Heart right ventricle (tissue), 16 donors: ENCODE measurements around the gene ARPC5. TPM values are rescaled to one million over a fixed set of nuclear protein-coding genes. Genes with fewer than 3 reads are reported as not detected.

Experiments
- ATAC-seq, 8 donors: fragments of 200-7000 bp; cut with Tn5 transposase; one replicate each; pipeline ENCODE4 v1.9.1; 2020; ENCODE audit warnings: mild to moderate bottlenecking in 8 of 8, moderate library complexity in 8 of 8, moderate number of reproducible peaks in 1 of 8
- DNase-seq, 2 donors: peaks; one replicate each; pipeline ENCODE4 v3.0.0-alpha.2; 2020
- H3K27ac ChIP-seq, 10 donors: fragments of 200-600 bp; sonication (generic) in 2 of 10; one replicate each; pipeline versions ENCODE4 v1.5.0 to v1.8.0; 2020 to 2022; ENCODE audit warnings: mild to moderate bottlenecking in 3 of 10
- H3K27me3 ChIP-seq, 7 donors: fragments of 200-600 bp; one replicate each; pipeline ENCODE4 v1.8.0; 2021 to 2022; ENCODE audit warnings: mild to moderate bottlenecking in 2 of 7
- H3K36me3 ChIP-seq, 9 donors: fragments of 200-600 bp; sonication (generic) in 1 of 9; one replicate each; pipeline versions ENCODE4 v1.5.0 to v1.8.0; 2020 to 2022; ENCODE audit warnings: mild to moderate bottlenecking in 2 of 9
- H3K4me1 ChIP-seq, 9 donors: fragments of 200-600 bp; sonication (generic) in 1 of 9; one replicate each; pipeline versions ENCODE4 v1.5.0 to v1.8.0; 2020 to 2022; ENCODE audit warnings: mild to moderate bottlenecking in 4 of 9
- H3K4me3 ChIP-seq, 10 donors: fragments of 200-600 bp; sonication (generic) in 2 of 10; one replicate each; pipeline versions ENCODE4 v1.5.0 to v1.8.0; 2020 to 2022; ENCODE audit warnings: mild to moderate bottlenecking in 7 of 10, moderate library complexity in 2 of 10
- H3K9me3 ChIP-seq, 11 donors: fragments of 200-600 bp in 10 of 11; sonication (generic) in 2 of 11; one replicate each; pipeline versions ENCODE4 v1.5.0 to v1.8.0; 2013 to 2022; ENCODE audit warnings: mild to moderate bottlenecking in 2 of 11, control low read depth in 1 of 11, moderate library complexity in 1 of 11
- WGBS, 2 donors: extraction: QIAGEN DNeasy Blood & Tissue Kit; methylation state at CpG; one replicate each; pipeline ENCODE4 v1.1.7; 2013; ENCODE audit warnings: inconsistent platforms in 1 of 2; 5-methylcytosine and 5-hydroxymethylcytosine counted together
- intact Hi-C, 10 donors: fragments of 100-400 bp; cut with DNase I; formaldehyde crosslinking; loops; one replicate each; pipeline versions ENCODE4 v1.11.1 to v1.14.2; 2022
- polyA plus RNA-seq, 2 donors: library from polyadenylated mRNA; stranded (reverse); fragments of 200-250 nt; gene quantifications; one replicate each; pipeline ENCODE4 v1.2.3, GENCODE V29; 2013
- total RNA-seq, 10 donors: library from RNA; stranded (reverse); fragmentation: NEBNext Ultra II Directional in 3 of 10; extraction: Animal tissue kit (Norgen Biotek cat#: 25700) in 3 of 10; gene quantifications; one replicate each; pipeline versions ENCODE4 v1.2.1 to v1.2.4, GENCODE V29; 2021 to 2023
- TF ChIP-seq, protein P1 (sequence below), 9 donors: fragments of 200-600 bp; sonication (generic) in 2 of 9; IDR thresholded peaks; one replicate each; pipeline versions ENCODE4 v1.5.0 to v1.8.0; 2021 to 2022; ENCODE audit warnings: antibody characterized with exemption in 9 of 9, mild to moderate bottlenecking in 5 of 9, moderate library complexity in 1 of 9
- donor health status: Arrhythmogenic right ventricular cardiomyopathy.
- donor health status: ischemic (EF 13 %, LVEDD 7.1; RV severe dilation, severe dysfunction).
- donor health status: healthy with polysubstance abuse.
- donor health status: DM: no; HTN: yes; CAD: no.
- donor health status: DM: no; HTN: no; CAD: no.
- donor health status: ischemic (EF 25% LVEDD 6.9; RV normal size, moderate dysfunction).
- donor health status: ischemic (EF 25% LVEDD 5.7; RV mildly dilated, moderate dysfunction).
- donor health status: healthy.
- donor health status: DM: yes; HTN: yes; CAD: no.
- donor health status: Ischemic cardiomyopathy.
- donor health status: ischemic (EF 35%, LVEDD 5.7; RV mildly dilated, moderate dysfunction).
- donor health status: nonischemic (EF 11% LVEDD 7.7; RV severe dilation, severe dysfunction).
- donor health status: DM: yes; HTN: yes; CAD: no.
- donor health status: PGD.
- donor health status: ischemic (EF 29% LVEDD 5.4; RV normal size, mild dysfunction).
- donor health status: nonischemic (EF 23%, LVEDD 6.1; RV moderate dilation, normal function).

Gene ARPC5
- total and polyA plus RNA-seq, 12 donors = 23.8 to 60.2 (median 31.7) TPM

- peaks cover 0 to 23% (median 12%) of the 10 kb centered on the region in 9 donors for H3K4me1 ChIP-seq
- H3K4me3 ChIP-seq = peak overlapping the region in 3 of 10 donors; percentile 71 to 87 (median 86)
- H3K27ac ChIP-seq = peak overlapping the region in 6 of 10 donors; percentile 13 to 97 (median 81)
- no peak for ATAC-seq
- H3K9me3 ChIP-seq = no peaks in the 10 kb centered on the region
- H3K27me3 ChIP-seq = no peaks in the 10 kb centered on the region
- 85 to 90% methylated on average over 7 of the region's 7 CpGs for WGBS, 2 donors
- no peak for DNase-seq
- intact Hi-C loops = loop anchor here in 3 of 10 donors (5.0 to 10.0 kb wide), 2 partner anchors 164 to 167 kb away; partner anchors contain the start of gene SMG7 (in 3 of the 3)
- TF ChIP-seq, protein P1, sequence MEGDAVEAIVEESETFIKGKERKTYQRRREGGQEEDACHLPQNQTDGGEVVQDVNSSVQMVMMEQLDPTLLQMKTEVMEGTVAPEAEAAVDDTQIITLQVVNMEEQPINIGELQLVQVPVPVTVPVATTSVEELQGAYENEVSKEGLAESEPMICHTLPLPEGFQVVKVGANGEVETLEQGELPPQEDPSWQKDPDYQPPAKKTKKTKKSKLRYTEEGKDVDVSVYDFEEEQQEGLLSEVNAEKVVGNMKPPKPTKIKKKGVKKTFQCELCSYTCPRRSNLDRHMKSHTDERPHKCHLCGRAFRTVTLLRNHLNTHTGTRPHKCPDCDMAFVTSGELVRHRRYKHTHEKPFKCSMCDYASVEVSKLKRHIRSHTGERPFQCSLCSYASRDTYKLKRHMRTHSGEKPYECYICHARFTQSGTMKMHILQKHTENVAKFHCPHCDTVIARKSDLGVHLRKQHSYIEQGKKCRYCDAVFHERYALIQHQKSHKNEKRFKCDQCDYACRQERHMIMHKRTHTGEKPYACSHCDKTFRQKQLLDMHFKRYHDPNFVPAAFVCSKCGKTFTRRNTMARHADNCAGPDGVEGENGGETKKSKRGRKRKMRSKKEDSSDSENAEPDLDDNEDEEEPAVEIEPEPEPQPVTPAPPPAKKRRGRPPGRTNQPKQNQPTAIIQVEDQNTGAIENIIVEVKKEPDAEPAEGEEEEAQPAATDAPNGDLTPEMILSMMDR (IDR thresholded peaks at IDR 0.05) = no peak
- no peaks in the 10 kb centered on the region for H3K36me3 ChIP-seq
Measured at GRCh38 chr1:183638649-183639387, 3.2 kb upstream of the ARPC5 start.

GRCh38 chr1:183636783-183637182 is 1.2 kb upstream of the ARPC5 start:
- TF ChIP-seq, protein P1 (IDR thresholded peaks at IDR 0.05) = no peak
- Histone ChIP-seq H3K36me3 (peaks cover 0 to 13% (median 0%) of the 10 kb centered on the region in 9 donors), H3K9me3 (no peaks in the 10 kb centered on the region), H3K4me3 (peak overlapping the region; percentile 65 to 87 (median 84)), H3K27me3 (no peaks in the 10 kb centered on the region), H3K4me1 (peaks cover 2 to 44% (median 32%) of the 10 kb centered on the region in 9 donors), H3K27ac (peak overlapping the region in 9 of 10 donors; percentile 92 to 98 (median 94))
- intact Hi-C loops = loop anchor here in 3 of 10 donors (5.0 to 10.0 kb wide), 2 partner anchors 162 to 164 kb away; partner anchors contain the start of gene SMG7 (in 3 of the 3)
- 31 to 39% methylated on average over 5 of the region's 5 CpGs for WGBS, 2 donors
- ATAC-seq = no peak
- no peak for DNase-seq

GRCh38 chr1:183636334-183636682 is 725 bp upstream of the ARPC5 start:
- ATAC-seq = no peak

DNA sequence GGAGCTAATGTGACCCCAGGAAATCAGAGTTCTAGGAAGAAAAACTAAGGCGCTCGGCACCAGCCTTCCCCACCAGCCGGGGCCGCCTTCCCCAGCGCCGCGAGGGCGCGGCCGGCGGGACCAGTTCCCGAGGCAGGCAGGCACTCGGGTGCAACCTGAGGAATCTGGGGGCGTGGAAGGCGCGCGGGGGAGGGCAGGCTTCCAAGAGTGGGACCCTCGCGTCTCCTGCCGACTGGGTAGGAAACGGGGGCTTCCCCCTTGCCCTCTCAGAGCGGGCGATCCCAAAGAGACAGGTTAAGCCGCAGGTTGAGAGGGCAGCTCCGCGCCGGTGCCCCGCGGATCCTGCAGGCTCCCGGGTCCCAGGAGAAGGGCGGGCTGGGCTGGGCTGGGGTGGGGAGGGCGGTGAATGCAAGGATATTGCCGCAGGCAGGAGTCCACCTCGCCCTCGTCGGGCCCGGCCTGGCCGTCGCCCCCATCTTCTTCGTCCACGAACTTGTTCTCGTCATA is 431 bp downstream of the ARPC5 start:
- TF ChIP-seq, protein P1 (IDR thresholded peaks at IDR 0.05) = no peak
- H3K9me3 ChIP-seq = no peaks in the 10 kb centered on the region
- H3K27me3 ChIP-seq = no peaks in the 10 kb centered on the region
- peaks cover 0 to 29% (median 2%) of the 10 kb centered on the region in 9 donors for H3K36me3 ChIP-seq
- H3K4me3 ChIP-seq = peak overlapping the region; percentile 67 to 92 (median 86)
- intact Hi-C loops = loop anchor here in 4 of 10 donors (2.0 to 10.0 kb wide), 3 partner anchors 160 to 164 kb away; partner anchors contain the start of gene SMG7 (in 3 of the 4)
- ATAC-seq (peak; percentile 23 to 63 (median 40)), DNase-seq (peak; percentile 39 to 56)
- H3K27ac ChIP-seq = peak overlapping the region; percentile 68 to 98 (median 94)
- peaks cover 3 to 60% (median 48%) of the 10 kb centered on the region in 9 donors for H3K4me1 ChIP-seq
- 0 to 1% methylated on average over 42 of the region's 42 CpGs for WGBS, 2 donors

More at GRCh38 chr1:183636334-183636682, 725 bp upstream of the ARPC5 start:
- H3K27ac ChIP-seq = peak overlapping the region in 9 of 10 donors; percentile 92 to 98 (median 94)
- H3K36me3 ChIP-seq = peaks cover 0 to 17% (median 0%) of the 10 kb centered on the region in 9 donors
- WGBS, 2 donors = 1 to 2% methylated on average over 15 of the region's 15 CpGs
- H3K27me3 ChIP-seq = no peaks in the 10 kb centered on the region
- TF ChIP-seq, protein P1 (IDR thresholded peaks at IDR 0.05) = no peak
- H3K4me3 ChIP-seq = peak overlapping the region; percentile 65 to 87 (median 84)
- no peaks in the 10 kb centered on the region for H3K9me3 ChIP-seq
- H3K4me1 ChIP-seq = peaks cover 3 to 48% (median 37%) of the 10 kb centered on the region in 9 donors
- intact Hi-C loops = loop anchor here in 3 of 10 donors (5.0 to 10.0 kb wide), 2 partner anchors 162 to 164 kb away; partner anchors contain the start of gene SMG7 (in 3 of the 3)
- DNase-seq = no peak
